Right hindlimb (tissue), 1 donor: ENCODE measurements around the gene NDUFB1.

Experiments used
- DNase-seq: peaks from one replicate; pipeline ENCODE4 v3.0.0-alpha.2; 2018

NDUFB1 gene

GRCh38 chr14:92088494-92088893, 33.0 kb downstream of the NDUFB1 start:
- DNase-seq = no peak

GRCh38 chr14:92074555-92074954, 47.0 kb downstream of the NDUFB1 start:
- DNase-seq = no peak
